ENCODE data around the gene CCDC175.

DNA sequence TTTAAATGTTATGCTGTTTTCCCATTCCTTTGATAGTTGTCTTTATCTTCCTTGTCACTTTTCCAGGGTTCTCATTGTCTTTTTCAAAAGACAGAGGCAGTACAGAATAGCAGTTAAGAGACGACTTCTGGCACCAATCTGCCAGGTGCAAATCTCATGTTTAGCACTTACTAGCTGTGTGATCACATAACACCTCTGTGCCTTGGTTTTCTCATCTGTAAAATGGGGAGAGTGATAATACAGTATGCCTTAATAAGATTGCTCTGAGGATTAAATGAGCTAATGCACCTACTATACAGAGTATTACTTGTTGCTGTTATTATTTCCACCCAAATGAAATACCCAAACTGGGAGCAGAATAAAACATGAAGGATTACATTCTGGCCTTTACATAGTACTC lies 116.2 kb downstream of the CCDC175 start:
- TF ChIP-seq, protein P1, sequence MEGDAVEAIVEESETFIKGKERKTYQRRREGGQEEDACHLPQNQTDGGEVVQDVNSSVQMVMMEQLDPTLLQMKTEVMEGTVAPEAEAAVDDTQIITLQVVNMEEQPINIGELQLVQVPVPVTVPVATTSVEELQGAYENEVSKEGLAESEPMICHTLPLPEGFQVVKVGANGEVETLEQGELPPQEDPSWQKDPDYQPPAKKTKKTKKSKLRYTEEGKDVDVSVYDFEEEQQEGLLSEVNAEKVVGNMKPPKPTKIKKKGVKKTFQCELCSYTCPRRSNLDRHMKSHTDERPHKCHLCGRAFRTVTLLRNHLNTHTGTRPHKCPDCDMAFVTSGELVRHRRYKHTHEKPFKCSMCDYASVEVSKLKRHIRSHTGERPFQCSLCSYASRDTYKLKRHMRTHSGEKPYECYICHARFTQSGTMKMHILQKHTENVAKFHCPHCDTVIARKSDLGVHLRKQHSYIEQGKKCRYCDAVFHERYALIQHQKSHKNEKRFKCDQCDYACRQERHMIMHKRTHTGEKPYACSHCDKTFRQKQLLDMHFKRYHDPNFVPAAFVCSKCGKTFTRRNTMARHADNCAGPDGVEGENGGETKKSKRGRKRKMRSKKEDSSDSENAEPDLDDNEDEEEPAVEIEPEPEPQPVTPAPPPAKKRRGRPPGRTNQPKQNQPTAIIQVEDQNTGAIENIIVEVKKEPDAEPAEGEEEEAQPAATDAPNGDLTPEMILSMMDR (IDR thresholded peaks at IDR 0.05; ENCODE audit: low read length): no peak
- no peak for TF ChIP-seq EZH2 (optimal IDR thresholded peaks at IDR 0.05; ENCODE audit: low read depth, low read length)
